ENCODE data around the gene OSCAR.
"Not testable (repeated sequence)": the region's sequence is repeated elsewhere in the genome, so short reads cannot be mapped to it uniquely, and the experiment has no call there.

OSCAR gene

DNA sequence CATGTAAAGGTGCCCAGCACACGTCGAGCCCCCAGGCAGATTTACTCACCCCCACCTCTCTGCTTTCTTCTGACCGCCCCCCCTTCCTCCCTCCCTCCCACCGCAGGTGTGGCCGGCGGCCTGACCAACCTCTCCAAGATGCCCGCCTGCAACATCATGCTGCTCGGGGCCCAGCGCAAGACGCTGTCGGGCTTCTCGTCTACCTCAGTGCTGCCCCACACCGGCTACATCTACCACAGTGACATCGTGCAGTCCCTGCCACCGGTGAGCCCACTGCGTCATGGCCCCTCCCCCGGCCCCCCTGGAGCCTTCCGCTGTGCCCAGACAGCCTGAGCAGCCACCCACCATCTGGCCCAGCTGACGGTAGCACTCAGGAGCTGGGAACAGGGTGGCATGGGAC, 23.8 kb upstream of the OSCAR start:
- DNase-seq, result no peak

DNA sequence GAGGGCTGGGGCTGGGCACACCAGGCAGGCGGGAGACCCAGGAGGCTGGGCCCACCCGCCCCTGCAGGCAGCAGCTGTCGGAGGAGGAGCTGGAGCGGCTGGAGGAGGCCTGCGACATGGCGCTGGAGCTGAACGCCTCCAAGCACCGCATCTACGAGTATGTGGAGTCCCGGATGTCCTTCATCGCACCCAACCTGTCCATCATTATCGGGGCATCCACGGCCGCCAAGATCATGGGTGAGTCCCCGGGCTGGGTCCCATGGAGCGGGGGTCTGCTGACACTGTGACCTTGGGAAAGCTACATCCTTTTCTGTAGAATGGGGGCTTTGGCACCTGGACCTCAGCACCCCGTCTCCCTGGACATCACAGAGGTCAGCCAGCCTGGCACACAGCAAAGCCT, 23.1 kb upstream of the OSCAR start:
- DNase-seq, result no peak

DNA sequence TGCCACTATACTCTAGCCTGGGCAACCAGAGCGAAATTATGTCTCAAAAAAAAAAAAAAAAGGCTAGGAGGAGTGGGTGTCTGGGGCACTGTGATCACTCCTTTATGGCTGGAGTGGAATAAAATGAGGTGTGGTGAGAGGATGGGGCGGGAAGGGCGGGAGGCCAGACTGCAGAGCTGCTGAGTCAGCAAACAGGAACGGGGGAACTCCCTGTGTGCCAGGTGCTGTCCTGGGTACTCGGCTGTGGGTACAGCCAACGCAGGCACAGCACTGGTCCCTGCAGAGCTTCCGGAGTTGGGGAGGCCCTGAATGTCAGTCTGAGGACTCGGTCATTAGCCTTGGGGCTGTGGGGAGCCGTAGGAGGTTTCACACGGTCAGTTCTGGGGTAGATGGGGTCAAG, 20.7 kb upstream of the OSCAR start:
- DNase-seq, result no peak

DNA sequence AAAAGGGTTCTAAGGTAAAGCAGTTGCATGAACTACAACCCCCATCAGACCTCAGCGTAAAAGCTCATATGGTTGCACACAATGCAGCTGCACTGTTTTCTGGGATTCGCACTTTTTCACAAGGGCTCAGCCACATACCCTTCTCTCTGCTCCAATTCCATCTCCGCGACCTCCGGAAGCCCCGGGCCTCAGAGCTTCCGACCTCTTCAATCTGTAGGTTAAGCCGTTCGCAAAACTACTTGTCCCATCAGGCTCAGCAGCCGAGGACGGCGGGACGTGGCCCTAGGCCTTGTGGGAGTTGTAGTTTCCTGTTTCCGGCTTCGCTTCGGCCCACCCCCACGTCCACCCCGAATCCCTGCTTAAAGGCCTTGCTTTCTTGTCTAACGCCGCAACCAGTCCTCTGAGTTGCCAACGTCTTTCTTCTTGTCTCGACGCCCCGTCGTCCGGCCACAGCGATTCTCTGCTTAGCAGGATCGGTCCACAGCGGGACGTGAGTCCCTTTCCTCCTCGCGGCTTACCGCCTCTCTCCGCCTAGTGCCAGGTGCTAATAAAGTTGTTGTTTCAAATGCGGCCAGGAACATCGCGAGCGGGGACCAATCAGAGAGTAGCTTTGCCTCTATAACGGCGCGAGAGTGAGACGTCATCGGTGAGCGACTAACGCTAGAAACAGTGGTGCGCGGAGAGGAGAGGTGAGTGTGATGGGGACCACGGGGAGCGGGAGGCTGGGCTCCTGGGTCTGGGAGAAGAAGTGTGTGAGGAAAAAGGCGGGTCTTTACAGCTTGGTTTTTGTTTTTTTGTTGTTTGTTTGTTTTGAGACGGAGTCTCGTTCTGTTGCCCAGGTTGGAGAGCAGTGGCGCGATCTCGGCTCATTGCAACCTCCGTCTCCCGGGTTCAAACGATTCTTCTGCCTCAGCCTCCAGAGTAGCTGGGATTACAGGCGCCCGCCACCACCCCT, 14.8 kb upstream of the OSCAR start, which contains the start of the genes PRPF31 and TFPT:
Gene PRPF31 (plus strand): TSS at position 646 of the 955 bp plus-strand sequence. CDS start 2,525 bp downstream, outside the sequence.
Gene TFPT (minus strand): TSS at position 549 of the 955 bp plus-strand sequence. CDS start 388 bp downstream, at position 161.
- peak; percentile 98 for DNase-seq

DNA sequence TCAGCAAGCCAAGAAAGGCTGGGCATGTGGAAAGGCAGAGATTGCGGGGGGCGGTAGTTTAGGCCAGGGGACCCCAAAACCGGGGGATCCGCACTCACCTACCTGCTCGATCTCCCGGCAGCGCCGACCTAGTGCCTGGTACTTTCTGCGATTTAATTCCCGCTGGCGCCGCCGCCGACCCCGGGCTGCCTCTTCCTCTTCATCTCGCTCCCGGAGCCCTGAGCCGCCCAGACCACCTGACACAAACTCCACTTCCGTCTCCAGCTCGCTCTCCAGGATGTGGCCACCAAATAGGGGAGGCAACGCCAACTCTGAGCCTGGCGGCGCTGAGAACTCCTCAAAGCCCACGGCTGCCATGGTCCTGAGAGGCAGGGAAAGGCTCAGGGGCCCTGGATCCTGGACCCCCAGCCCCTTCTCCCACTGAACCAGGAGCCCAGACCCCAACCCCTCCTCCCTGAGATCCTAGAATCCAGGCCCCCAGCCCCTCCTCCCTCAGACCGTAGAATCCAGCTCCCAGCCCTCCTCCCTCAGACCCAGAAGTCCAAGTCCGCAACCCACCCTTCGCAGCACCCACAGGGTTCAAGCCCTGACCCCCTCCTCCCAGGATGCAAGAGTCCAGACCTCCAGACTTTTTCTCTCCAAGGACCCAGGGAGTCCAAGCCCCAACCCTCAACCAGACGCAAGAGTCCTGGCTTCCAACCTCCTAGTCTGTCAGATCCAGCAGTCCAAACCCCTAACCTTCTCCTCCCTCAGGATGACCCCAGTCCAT, 13.9 kb upstream of the OSCAR start:
- no peak for DNase-seq

DNA sequence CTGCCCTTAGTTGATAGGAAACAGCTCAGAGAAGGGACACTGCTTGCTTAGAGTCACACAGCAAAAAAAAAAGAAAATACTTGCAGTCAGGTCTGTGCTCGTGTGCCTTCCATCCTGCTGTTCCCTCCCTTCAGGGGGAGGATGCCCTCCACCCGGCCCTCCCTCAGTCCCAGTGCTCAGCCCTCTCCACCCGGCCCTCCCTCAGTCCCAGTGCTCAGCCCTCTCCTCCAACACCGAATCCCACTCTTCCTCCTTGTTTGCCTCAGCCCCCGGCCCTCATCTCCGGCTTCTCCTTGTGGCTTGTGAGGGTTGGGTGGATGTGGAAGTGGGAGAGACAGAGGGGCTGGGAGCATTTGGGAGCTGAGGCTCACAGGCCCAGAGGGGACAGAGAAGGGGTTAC, 9.0 kb upstream of the OSCAR start:
- no peak for DNase-seq

DNA sequence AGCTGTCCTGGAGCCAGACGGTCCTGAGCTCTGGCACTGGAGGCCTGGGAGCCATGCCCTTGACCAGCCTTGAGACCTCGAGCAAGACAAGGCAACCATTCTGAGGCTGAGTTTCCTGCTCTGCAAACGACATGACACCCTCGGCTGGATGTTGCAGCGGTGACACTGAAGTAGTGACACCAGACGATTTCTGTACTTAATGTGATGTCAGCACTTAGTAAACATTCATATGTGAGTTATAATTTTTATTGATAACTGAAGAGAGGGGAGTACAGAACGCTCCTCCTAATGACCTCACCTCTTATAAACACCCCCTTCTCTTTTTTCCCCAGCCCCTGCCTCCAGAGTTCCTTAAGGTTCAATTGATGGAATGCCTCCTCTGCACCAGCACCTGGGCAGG, 7.9 kb upstream of the OSCAR start:
- DNase-seq, result no peak

DNA sequence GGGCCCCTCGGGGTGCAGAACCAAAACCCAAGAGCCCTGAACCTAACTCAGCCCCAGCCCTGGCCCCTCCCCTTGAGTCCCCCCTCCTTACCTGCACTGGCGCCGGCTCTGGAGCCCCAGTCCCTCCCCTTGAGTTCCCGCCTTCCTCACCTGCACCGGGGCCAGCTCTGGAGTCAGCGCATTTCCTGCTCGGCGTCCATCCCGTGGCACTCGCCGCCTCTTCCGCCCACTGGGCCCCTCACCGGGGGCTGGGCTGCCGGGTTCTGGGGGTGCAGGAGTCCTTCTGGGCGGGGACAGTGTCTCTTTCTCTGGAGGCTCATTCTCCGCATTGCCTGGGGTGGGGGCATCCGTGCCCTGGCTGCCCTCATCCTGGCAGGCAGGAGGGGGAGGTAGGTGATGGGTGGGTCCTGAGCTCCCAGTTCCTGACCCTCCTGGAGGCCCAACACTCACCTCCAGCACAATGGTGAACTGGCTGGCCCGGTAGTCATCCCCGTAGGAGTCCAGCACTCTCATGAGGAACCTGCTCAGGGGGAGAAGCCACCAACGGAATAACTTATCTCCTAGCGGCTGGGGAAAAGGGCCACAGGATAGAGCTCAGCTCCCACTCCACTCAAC, 7.4 kb upstream of the OSCAR start:
- DNase-seq, result no peak

DNA sequence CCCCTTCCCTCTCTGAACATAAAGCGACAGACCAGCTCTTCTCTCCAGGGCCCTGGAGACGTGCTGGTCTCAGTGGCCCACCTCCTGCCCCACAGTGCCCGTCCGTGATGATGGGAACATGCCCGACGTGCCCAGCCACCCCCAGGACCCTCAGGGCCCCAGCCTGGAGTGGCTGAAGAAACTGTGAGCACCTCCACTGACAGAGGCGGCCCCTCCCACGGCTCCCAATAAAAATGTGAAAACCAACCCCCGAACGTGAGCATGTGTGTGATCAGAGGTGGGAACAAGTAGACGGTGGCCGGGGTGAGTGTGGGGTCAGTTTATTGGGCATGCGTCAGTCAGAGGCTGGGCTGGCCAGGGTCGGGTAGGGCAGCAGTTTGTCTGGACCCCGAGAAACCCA, 6.1 kb upstream of the OSCAR start:
- DNase-seq, result no peak

DNA sequence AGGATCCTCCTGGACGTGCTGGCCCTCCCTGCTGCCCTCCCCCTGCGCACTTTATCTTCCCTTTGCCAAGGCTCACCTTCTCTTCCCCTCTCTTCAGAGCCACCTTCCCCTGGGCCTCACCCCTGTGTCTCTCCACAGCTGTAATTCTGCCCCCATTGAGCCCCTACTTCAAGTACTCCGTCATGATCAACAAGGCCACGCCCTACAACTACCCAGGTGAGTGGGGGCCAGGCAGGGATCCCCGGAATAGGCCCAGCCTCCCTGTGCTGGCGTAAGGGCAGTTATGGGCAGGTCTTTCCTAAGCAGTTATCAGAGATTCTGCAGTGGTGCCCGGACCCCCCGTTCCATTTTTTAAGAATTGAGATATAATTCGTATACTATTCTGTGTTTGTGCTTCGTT, 5.2 kb upstream of the OSCAR start:
- no peak for DNase-seq

DNA sequence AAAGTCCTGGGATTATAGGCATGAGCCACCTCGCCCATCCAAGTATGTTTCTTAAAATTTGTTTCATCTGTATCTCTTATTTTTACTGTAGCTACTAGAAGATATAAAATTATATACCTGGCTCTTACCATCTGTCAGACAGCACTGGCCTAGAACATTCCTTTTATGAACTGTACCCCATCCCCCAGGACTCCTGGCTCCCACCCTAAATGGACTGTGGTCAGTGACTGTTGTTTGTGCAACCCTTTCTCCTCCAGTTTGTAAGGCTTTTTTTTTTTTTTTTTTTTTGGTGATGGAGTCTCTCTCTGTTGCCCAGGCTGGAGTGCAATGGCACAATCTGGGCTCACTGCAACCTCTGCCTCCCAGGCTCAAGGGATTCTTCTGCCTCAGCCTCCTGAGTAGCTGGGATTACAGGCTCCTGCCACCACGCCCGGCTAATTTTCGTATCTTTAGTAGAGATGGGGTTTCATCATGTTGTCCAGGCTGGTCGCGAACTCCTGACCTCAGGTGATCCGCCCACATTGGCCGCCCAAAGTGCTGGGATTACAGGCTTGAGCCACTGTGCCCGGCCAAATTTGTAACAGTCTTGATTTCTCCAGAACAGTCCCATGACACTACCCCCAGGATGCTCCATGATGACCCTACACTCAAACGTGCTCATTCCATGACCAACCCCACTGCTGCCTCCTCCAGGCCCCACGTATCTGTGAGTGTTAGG, 4.6 kb upstream of the OSCAR start:
- no peak for DNase-seq

DNA sequence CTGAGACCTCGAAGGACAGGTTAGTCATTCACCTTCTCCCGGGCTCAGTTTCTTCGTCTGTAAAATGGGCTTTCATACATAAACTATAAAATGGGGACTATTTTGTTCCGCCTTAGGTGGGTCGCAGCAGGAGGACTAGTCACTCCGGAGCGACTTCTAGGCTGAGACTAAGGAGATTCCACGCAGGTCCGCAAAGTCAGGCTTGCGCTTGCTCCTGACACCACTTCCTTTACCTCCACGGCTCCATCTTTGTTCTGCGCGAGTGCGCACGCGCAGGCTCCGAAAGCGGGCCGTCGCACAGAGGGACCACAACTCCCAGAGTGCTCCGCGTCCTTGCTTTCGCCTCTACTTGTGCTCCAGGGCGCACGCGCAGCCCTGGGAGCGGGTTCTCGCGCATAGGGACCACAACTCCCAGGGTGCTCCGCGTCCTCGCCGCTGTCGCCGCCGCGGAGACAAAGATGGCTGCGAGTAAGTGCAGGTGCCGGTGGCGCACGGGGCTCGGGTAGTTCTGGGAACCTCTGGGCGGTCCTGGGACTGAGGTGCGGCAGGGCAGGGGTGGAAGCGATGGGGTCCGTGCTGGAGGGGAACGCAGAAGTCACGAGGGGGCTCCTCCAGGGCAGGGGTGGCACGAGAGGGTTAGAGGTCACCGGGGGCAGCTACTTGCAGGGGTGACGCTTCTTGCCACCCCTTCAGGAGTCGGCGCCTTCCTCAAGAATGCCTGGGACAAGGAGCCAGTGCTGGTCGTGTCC, 2.0 kb upstream of the OSCAR start, which contains the start of gene NDUFA3:
Gene NDUFA3 (plus strand): TSS at position 435 of the 749 bp plus-strand sequence. CDS start 24 bp downstream, at position 459.
- DNase-seq, result peak; percentile 98

DNA sequence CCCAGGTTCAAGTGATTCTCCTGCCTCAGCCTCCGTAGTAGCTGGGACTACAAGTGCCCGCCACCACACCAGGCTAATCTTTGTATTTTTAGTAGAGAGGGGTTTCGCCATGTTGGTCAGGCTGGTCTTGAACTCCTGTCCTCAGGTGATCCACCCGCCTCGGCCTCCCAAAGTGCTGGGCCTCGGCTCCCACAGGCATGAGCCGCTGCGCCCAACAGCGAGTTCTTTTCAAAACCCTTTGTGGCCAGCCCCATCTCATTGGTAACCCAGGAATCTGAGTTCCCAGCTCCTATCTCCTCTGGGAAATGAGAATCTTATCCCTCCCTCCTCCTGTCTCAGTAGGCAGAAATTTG, 724 bp downstream of the OSCAR start:
- not testable (repeated sequence) for DNase-seq

DNA sequence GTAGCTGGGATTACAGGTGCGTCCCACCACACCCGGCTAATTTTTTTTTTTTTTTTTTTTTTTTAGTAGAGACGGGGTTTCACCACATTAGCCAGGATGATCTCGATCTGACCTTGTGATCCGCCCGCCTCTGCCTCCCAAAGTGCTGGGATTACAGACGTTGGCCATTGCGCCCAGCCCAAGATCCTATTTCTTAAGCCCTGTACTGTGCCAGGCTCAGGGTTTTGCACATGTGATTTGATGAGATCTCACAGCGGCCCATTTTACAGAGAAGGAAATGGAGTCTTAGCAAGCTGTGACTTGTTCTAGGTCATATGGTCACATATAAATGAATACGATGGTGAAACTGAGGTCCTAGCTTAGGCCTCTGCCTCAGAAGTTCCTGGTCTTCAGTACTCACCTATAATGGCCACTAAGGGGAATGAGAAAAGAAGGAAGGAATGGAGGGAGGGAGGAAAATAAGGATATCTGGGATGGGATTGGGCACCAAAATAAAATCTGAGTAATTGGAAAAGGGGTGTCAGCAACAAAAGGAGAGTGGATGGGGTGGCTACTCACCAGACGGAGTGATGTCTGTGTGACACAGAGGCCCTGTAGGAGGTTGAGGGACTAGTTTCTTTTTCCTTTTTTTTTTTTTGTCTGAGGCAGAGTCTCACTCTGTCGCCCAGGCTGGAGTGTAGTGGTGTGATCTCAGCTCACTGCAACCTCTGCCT, 1.3 kb downstream of the OSCAR start:
- DNase-seq, result no peak

DNA sequence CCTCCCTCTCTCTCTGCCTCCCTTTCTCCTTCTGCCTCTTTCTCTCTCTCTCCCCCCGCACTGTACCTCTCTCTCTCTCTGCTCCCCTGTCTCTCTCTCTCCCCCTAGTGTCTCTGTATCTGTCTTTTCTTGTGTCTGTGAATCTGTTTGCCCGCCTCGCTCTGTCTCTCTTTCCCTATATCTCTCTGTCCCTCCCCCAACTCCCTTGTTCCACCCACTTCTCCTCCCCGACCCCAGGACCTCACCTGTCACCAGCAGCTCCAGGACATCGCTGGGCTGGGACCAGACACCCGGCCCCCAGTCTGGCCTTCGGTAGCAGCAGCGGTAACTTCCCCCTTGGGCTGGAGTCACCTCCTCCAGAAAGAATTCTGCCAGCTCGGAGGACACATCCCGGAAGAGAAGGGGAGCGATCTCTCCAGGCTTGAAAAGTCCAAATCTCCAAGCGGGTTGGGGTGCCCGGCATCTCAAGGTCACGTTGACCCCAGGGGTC, 3.9 kb downstream of the OSCAR start:
- DNase-seq, result peak; percentile 57

DNA sequence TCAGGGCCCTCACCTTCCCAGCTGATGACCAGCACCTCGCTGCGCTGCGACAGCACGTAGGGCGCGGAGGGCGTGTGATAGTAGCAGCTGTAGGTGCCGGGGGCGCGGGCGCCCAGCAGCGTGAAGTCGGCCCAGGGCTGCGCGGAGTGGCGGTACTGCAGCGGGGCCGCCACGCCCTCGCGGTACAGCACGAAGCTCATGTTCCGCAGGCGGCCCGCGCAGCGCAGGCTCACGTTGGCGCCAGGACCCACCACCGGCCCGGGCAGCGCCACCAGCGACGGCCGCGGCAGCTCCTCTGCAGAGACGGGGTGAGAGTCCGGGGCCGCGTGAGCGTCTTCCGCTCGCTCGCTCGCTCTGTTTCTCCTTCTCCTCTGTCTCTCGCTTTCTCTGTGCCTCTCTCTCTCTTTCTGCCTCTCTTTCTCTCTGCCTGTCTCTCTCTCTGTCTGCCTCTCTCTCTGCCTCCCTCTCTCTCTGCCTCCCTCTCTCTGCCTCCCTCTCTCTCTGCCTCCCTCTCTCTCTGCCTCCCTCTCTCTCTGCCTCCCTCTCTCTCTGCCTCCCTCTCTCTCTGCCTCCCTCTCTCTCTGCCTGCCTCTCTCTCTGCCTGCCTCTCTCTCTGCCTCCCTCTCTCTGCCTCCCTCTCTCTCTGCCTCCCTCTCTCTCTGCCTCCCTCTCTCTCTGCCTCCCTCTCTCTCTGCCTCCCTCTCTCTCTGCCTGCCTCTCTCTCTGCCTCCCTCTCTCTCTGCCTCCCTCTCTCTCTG, 4.6 kb downstream of the OSCAR start:
- peak; percentile 52 for DNase-seq

DNA sequence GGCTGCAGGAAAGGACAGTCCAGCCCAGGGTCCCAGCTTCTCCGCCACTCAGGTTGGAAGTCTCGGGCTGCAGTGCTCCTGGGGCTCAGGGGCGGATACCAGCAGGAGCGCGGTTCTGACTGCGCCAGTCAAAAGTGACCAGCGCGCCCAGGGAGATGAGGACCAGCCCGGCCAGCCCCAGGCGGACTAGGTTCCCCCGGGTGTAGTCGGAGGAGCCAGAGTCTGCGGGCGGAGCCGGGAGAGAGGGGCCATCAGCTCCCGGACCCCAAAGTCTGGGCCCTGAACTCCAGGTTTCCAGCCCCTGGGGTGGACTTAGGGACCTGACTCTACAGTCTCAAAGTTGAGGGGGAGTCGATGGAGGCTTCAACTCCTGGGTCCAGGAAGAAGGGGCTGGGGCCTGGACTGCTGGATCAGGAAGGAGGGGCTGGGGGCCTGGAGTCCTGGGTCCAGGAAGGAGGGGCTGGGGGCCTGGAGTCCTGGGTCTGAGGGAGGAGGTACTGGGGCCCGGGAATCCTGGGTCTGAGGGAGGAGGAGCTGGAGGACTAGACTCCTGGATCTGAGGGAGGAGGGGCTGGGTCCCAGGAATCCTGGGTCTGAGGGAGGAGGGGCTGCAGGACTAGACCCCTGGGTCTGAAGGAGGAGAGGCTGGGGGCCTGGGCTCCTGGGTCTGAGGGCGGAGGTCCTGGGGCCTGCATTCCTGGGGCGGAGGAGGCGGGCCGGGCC, 5.3 kb downstream of the OSCAR start:
- DNase-seq, result no peak

DNA sequence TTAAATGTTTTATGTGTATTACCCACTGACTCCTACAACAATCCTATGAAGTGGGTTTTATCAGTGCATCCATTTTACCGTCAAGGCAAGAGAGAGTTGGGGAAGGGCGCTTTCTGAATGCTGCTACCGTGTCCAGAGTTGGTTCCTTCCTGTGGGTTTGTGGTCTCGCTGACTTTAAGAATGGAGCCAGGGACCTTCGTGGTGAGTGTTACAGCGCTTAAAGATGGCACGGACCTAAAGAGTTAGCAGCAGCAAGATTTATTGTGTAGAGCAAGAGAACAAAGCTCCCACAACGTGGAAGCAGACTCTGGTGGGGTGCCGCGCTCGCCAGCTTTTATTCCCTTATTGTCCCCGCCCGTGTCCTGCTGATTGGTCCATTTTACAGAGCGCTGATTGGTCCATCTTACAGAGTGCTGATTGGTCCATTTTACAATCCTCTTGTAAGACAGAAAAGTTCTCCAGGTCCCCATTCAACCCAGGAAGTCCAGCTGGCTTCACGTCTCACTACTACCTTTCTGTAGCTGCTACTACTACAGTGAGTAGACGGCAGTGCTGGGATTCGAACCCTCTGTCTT, 6.1 kb downstream of the OSCAR start:
- no peak for DNase-seq

DNA sequence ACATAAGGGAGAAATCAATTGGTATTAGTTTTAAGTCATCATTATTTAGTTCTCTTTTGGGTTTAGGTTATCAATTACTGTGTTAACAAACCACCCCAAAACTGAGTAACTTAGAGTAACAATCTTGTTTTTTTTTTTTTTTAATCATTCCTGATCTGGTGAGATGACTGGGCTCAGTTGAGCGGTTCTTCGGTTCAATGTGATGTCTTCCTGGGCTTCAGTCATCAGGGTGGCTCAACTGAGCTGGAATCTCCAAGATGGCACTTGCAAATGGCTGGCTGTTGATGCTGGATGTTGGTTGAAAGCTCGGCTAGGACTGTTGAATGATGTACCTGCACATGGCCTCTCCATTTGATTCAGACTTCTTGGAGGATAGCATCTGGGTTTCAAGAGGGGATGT, 16.2 kb downstream of the OSCAR start:
- DNase-seq, result no peak

Data from fibroblast of skin of right quadriceps (primary cell).